Stimulated activated CD4-positive, alpha-beta T cell treated with anti-CD3 and anti-CD28 coated beads, Interleukin-15, amount 100 ng/mL, for 1 hour (primary cell): Measurements from ENCODE around the gene TCEAL6.
"Not testable (repeated sequence)": the region's sequence is repeated elsewhere in the genome, so short reads cannot be mapped to it uniquely, and the experiment has no call there.

Experiments used
- DNase-seq, 2 donors: peaks; one replicate each; pipeline ENCODE4 v3.0.0-alpha.2; 2020; ENCODE audit warnings: low read depth in 1 of 2, low spot score in 1 of 2

TCEAL6 gene

GRCh38 chrX:102142274-102142673 lies at the start of gene TCEAL6:
TSS of gene TCEAL6 (minus strand) at chrX:102142481.
- DNase-seq: not testable (repeated sequence)

- no peak for DNase-seq
Measured at GRCh38 chrX:102185967-102186720, 43.9 kb upstream of the TCEAL6 start.

DNA sequence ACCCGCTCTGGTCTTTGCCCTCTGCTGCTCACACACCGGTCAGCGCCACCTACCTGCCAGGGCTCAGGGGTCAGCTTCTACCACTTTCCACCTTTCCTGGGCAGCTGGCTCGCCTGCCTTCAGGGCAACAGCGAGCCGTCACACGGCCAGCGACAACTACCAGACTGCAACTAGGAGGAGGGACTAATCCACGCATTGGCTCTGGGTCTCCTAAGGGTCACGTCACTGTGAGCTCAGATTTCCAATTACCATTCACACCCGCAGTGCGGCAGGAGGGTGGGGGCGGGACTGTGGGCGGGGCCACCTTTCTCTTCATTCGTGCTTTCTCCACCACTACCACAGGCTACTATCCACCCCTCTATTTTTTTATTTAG lies 13.5 kb upstream of the TCEAL6 start, which contains the start of gene BEX5:
Gene BEX5, minus strand, starts transcription at position 172 of the 374 bp plus-strand sequence. CDS start 1,712 bp downstream, outside the sequence.
- peak in 1 of 2 donors; percentile 16 for DNase-seq

DNA sequence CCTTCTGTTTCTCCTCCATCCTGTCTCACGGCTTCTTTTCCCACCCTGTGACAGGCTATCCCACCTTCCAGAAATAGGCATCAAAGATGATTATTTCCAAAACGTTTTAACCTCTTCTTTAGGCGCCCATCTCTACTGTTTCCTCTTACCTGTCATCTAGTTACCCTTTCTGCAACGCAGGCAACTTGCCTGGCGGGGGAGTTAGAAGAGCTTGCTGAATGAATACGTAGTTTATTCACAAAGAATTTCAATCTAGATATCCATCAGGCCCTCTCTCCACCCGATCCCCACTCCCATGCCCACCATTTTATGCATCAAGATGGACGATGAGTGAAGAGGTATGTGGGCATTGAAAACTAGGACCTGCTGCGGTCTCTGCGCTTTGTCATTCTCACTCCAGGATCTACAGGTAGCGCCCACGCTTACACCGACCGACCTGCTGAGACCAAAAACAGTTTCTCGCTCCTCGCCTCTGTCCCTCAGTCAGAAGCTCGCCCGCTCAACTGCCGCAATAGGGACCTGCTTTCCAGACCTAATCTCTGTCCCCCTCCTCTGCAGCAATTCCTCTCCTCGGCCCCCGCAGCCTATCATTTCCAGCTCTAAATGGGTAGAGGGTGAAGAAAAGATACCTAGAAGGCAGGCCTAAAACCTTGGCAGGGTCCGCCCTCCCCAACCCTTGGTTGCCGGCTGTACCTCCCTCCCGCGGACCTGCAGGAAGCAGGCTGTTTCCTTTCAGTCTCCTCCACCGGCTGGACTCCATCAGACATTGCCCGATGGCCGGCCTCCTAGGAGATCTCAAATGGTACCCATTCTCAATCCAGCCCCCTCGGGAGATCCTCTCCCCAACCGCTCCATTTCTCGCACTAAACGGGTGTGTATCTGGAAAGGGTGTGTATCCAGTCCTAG lies 12.9 kb upstream of the TCEAL6 start:
- DNase-seq: no peak

- no peak for DNase-seq
Measured at GRCh38 chrX:102154218-102154860, 12.1 kb upstream of the TCEAL6 start.

DNA sequence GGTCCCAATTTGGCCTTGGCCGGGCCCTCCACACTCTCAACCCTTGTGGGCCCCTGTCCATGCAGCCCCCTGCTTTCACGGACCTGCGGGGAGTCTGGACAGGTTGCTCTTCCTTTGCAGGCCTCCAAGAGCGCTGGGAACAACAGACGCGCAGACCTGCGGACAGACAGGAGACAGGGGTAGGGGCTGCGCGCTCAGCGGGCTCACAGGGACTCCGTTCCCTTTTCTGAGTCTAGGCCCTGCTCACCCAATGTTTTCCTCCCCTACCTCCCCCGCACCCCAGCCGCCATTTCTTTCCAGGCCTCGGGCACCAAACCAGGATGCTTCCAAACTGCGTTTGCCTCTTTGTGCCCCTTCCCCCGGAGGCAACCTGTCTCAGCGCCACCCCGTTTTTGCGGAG lies 650 bp downstream of the TCEAL6 start:
- not testable (repeated sequence) for DNase-seq

- not testable (repeated sequence) for DNase-seq
Measured at GRCh38 chrX:102140876-102141275, 1.4 kb downstream of the TCEAL6 start.

DNA sequence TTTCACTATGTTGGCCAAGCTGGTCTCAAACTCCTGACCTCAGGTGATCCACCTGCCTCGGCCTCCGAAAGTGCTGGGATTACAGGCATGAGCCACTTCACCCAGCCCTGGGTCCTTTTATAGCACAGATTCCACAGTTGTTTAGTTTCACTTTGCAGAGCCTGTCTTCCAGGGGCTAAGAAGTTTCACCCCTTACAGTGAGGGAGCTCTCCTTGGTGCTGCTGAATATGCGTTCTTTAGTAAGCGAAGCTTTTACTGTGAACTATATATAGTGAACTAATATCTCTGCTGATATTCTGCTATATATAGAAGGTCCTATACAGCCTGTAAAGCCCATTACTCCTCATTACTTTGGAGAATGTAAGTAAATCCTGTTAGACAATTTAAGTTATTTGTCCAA lies 4.2 kb downstream of the TCEAL6 start:
- no peak for DNase-seq

GRCh38 chrX:102129473-102129872 lies 12.8 kb downstream of the TCEAL6 start:
- DNase-seq: no peak

DNA sequence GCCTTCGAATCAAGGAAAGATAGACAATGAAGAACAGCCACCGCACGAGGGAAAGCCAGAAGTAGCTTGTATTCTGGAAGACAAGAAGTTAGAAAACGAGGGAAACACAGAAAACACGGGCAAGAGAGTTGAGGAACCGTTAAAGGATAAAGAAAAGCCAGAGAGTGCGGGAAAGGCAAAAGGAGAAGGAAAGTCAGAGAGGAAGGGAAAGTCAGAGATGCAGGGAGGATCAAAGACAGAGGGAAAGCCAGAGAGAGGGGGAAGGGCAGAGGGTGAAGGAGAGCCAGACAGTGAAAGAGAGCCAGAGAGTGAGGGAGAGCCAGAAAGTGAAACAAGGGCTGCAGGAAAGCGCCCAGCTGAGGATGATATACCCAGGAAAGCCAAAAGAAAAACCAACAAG lies 15.4 kb downstream of the TCEAL6 start:
- no peak for DNase-seq

DNA sequence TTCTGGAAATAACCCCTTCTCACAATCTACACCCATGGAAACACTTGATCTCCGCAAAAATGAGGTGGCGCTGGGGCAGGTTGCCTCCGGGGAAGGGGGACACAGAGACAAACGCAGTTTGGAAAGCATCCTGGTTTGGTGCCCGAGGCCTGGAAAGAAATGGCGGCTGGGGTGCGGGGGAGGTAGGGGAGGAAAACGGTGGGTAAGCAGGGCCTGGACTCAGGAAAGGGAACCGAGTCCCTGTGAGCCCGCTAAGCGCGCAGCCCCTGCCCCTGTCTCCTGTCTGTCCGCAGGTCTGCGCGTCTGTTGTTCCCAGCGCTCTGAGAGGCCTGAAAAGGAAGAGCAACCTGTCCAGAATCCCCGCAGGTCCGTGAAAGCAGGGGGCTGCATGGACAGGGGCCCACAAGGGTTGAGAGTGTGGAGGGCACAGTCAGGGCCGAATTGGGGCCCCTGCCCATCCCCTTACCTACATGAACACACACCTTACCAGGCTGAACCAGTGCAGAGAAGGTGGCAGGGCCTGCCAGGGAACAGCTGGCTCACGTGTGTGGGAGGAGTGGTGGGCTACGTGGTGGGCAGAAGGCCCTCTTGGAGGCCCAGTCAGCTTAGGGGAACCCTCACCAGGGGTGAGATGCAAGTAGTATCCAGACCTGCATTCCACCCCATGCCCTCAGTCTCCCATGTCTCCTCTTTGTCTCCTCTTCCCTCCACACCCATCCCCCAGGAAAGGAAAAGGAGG lies 16.0 kb downstream of the TCEAL6 start:
- not testable (repeated sequence) for DNase-seq

- DNase-seq: not testable (repeated sequence)
Measured at GRCh38 chrX:102125436-102125835, 16.8 kb downstream of the TCEAL6 start, which contains the start of gene TCEAL2. TSS of gene TCEAL2 (plus strand) at chrX:102125679. CDS start at chrX:102126831, 1,152 bp downstream.

DNA sequence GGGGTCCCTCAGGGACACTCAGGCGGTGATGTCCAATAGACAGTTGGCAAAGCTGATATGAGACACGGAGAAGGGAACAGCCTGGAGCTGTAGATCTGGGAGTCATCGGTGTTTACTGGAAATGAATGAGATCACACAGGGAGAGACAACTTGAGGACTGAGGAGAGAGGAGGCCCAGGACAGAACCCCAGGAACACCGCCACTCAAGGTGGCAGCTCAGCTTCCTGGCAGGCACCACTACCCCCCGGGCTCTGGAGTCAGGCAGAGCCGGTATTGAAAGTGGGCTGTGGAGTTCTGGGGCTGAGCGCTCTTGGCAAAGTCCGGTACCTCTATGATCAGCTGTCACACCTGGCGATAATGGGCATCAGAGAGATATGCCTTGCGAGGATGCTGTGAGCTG lies 17.3 kb downstream of the TCEAL6 start:
- not testable (repeated sequence) for DNase-seq

GRCh38 chrX:102115748-102116147 lies 26.5 kb downstream of the TCEAL6 start:
- no peak for DNase-seq

DNA sequence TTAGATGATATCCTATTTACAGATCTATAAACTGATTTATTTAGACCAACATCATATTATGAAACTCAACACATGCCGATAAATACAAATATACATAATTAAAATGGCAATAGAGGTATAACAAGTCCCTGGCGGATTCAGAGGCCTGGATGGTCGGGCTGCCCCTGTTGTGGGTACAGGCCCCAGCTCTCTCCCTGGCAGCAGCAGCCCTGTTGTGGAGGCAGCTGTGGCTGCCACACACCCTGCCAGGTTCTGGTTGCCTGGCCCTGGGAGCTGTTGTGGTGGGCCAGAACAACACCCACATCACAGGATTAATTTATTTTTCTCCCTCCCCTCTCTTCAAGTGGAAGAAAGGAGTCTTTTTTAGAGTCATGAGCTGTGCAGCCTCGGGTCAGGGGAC lies 28.9 kb downstream of the TCEAL6 start:
- DNase-seq: no peak
